ENCODE results near the gene RUSF1.
"Not testable (repeated sequence)": the region's sequence is repeated elsewhere in the genome, so short reads cannot be mapped to it uniquely, and the experiment has no call there.

The RUSF1 gene

DNA sequence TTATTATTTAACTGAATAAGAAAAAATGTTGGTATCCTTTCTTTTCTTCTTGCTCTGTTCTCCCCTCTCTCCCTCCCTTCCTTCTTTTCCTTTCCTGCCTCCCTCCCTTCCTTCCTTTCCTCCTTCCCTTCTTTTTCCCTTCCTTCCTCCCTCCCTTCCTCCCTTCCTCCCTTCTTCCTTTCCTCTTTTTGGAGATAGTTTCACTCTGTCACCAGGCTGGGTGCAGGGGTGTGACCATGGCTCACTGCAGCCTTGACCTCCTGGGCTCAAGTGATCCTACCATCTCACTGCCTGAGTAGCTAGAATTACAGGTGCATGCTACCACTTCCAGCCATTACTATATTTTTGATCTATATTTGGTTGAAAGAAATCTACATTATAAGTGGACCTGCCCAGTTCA, 5.7 kb upstream of the RUSF1 start:
- DNase-seq, result no peak

DNA sequence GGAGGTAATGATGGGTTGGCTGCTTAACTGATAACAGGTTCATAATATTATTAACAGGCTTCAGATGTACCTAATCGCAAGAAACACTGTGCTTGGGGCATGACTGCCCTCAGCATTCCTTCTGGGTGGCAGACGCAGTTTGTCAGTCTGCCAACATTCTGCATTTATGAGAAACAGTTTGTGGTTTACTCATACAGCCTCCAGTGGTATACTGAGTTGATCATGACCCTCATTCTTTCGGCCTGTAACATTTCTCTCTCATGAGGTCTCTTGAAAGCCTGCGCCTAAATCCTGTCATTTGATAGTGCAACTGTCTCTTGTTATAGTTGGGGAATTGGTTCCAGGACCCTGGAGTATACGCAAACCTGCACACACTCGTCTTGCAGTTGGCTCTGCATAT, 4.9 kb upstream of the RUSF1 start:
- no peak for DNase-seq

DNA sequence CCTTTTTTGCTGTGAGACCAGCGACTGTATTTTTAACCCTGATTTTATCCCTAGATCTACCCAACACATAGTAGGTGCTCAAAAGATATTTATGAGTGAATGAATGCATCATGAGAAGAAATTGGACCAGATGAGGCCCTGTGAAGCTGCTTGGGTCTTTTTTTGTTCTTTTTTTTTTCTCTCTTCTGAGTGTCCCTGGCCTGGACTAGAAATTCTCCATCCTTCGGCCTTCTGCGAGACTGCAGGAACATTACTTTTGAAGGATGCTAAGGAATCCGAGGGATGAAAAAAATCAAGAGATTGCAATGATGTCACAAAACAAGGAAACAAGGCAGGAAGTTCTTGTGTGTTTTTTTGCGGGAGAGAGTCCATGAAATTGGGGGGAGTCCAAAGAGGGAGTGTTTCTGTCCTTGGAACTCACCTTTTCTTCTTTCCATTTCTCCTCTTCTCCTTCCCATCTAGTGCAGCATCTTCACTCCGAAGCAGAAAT, 560 bp upstream of the RUSF1 start:
- no peak for DNase-seq

DNA sequence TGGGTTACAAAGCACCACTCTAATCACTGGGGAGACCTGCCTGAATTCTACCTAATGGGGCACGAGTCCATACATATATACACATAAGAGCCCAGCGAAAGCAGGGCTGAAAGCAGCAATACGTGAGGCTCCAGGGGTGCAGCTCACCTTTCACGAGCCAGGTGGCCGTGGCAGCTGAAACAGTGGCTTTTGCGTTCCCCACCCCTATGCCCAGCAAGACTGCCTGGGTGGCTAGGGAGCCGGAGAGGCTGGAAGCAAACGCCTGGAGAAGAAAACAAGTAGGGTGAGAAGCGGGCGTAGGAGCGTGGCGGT, 618 bp downstream of the RUSF1 start:
- no peak for DNase-seq

GRCh38 chr16:31505483-31505882, 2.7 kb downstream of the RUSF1 start:
- DNase-seq, result no peak

- DNase-seq, result no peak
Measured at GRCh38 chr16:31504159-31504558, 4.0 kb downstream of the RUSF1 start.

- not testable (repeated sequence) for DNase-seq
Measured at GRCh38 chr16:31503555-31503954, 4.6 kb downstream of the RUSF1 start.

GRCh38 chr16:31502981-31503380, 5.2 kb downstream of the RUSF1 start:
- DNase-seq, result no peak

GRCh38 chr16:31501966-31502348, 6.2 kb downstream of the RUSF1 start:
- DNase-seq, result no peak

- no peak for DNase-seq
Measured at GRCh38 chr16:31501226-31501965, 6.8 kb downstream of the RUSF1 start.

DNA sequence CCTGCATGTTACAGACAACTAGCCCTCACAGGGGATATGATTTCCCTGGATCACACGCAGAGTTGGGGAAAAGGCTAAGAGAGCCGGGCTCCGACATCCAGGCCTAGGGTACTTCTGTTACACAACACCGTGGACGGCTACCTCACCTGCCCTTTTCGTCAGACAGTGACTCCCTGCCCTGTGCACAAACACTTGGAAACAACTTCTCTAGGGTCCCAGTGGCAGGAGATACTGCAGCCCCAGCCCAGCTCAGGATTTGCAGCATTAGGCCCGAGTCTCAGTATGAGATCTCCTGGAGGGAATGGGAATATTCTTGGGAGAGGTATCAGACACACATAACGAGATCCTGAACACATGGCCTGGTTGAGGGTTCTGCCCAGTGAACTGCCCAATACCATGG, 8.3 kb downstream of the RUSF1 start:
- DNase-seq, result no peak

- DNase-seq, result no peak
Measured at GRCh38 chr16:31498493-31498892, 9.7 kb downstream of the RUSF1 start.

DNA sequence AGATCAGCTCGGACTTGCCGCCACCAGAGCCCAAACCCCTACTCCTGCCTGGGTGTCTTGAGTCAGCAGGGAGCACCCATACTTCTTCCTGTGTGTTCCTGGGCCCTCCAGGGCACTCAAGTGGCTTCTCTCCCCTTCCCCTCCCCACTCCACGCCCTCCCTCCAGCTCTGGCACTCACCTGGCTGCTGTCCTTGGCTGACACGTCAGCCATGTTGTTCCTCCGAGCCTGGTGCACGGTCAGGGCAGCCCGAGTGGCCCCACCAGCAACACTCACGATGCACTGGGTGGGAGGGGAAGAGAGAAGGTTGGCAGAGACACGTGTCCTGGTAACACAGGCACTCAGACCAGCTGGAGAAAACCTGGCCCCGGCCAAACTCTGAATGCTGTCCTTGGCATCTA, 11.5 kb downstream of the RUSF1 start:
- no peak for DNase-seq

DNA sequence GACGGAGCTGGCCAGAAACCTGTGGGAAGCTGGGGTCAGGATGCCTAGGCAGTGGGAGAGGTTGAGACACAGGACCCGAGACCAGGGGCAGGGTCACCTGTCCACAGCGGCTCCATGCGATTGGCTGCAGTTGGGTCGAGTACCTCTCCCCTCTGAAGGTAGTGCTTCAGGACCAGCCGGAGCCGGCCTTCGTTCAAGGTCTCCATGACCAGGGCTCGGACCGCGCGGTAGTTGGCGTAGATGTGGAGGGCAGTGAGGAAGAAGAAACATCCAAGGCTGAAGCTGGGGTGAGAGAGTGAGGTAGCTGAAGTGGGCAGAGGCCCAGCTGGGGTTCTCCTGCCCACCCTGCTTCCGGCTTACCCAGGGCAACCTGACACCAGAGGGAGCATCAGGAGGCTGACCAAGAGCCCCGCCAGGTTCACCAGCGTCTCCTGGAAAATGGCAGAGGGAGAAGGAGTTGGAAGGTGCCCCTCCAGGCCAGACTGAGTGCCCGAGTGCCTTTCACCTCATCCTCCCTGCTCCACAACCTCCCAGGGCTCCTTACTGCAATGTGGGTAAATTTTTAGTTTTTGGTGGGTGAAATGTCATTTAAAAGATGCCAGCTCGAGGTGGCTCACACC, 14.6 kb downstream of the RUSF1 start:
- DNase-seq, result no peak

GRCh38 chr16:31491778-31492418, 16.3 kb downstream of the RUSF1 start:
- no peak for DNase-seq

DNA sequence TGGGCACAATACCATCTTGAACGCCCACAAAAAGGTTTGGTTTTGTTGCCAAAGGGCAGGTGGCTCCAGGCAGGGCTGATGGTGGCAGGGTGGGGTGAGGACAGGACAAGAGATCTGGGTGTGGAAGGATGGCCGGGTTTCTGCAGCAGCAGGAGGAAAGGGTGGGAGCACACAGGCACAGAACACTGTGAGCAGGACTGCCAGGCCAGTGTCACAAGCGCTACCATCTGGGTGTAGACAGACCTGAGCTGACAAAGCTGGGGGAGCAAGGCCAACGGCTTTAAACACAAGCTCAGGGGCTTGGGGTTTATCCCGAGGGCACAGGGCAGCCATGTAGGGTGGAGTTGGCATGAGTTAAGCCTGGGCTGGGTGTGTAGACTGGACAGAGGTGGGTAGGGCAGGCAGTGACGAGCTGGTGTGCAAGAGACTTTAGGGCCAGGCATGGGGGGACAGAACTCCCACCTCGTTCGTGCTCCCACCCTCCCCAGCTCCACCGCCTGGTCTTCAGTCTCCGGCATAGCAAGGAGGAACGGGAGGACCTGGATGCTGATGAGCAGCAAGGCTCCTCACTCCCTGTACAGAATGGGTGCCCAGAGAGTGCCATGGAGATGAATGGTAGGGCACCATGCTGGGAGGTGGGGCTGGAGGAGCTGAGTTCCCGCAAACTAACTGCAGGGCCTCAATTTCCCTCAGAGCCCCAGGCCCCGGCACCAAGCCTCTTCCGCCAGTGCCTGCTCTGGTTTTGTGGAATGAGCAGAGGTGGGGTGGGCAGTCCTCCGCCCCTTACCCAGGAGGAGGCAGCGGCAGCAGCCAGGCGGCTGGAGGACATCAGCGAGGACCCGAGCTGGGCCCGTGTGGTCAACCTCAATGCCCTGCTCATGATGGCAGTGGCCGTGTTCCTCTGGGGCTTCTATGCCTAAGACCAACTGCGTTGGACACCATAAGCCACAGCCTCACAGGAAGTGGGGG, 18.3 kb downstream of the RUSF1 start:
- DNase-seq, result no peak

DNA sequence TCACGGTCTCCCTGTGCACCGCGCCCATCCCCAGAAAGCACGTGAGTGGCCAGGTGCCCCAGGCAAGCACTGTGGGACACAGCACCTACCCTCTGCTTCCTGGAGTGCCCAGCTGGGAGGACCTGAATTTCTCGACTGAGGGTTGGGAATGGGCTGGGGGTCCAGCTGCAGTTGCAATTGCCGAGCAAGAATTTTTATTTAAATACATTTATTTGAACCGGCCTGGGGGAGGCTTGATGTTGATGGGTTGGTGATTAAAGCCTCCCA, 19.0 kb downstream of the RUSF1 start:
- DNase-seq, result no peak

DNA sequence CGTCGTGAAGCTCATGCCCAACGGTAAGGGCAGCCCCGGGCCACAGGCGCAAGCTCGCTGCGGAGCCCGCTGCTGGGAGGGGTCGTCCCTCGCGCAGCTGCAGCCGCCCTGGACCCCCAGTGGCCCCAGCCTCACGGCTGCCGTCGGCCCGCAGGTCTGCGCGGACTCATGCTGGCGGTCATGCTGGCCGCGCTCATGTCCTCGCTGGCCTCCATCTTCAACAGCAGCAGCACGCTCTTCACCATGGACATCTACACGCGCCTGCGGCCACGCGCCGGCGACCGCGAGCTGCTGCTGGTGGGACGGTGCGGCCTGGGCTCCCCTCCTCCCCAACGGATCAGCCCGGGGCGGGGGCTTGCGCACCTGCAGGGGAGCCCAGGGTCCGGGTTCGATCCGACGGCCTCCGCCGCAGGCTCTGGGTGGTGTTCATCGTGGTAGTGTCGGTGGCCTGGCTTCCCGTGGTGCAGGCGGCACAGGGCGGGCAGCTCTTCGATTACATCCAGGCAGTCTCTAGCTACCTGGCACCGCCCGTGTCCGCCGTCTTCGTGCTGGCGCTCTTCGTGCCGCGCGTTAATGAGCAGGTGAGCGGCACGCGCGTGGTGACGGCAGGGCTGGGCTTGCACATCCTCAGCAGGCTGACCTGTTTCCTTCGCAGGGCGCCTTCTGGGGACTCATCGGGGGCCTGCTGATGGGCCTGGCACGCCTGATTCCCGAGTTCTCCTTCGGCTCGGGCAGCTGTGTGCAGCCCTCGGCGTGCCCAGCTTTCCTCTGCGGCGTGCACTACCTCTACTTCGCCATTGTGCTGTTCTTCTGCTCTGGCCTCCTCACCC, 19.5 kb downstream of the RUSF1 start:
- no peak for DNase-seq

DNA sequence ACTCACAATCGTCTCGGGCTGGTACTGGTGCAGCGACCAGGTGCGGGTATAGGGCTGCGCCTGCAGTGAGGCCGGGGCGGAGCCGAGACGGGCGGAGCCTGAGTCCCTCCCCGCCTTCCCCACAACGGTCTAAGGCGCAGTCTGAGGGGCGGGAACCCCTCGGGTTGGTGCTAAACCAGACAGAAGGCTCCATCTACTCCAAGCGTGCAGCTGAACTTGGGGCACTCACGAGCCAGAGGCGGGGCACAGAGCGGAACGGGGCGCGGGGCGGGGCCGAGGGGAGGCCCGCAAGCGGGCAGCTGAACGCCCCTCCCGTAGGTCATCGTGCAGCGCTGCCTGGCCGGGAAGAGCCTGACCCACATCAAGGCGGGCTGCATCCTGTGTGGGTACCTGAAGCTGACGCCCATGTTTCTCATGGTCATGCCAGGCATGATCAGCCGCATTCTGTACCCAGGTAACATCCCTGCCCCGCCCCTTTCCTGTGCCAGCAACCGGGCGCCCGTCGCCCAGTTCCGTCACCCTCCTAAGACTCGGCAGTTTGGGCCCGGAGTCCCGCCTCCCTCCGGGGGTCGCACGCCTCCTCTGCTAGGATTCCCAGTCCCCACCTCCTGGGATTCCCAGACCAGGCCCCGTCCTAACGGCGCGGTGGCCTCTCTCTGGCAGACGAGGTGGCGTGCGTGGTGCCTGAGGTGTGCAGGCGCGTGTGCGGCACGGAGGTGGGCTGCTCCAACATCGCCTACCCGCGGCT, 20.3 kb downstream of the RUSF1 start:
- DNase-seq, result no peak

- DNase-seq, result no peak
Measured at GRCh38 chr16:31487071-31487719, 21.0 kb downstream of the RUSF1 start.

- DNase-seq, result no peak
Measured at GRCh38 chr16:31486045-31486444, 22.1 kb downstream of the RUSF1 start.

All from NCI-H446 treated with DMSO at 0.1 percent for 48 hours (cell line).